PC-9 (cell line): ENCODE data around the gene IL3. TPM values are rescaled to one million over a fixed set of nuclear protein-coding genes. Genes with fewer than 3 reads are reported as not detected.

Source experiments
- BruUV-seq: library from RNA; stranded (reverse); fragments of 400-500 nt; replicated peaks from 2 replicates; lab custom pipeline; 2021; lab: Mats Ljungman, UMichigan
- CTCF ChIA-PET: fragments of 300-600 bp; sonication (Branson Sonifier 250); formaldehyde crosslinking; loops from one replicate; lab custom pipeline; 2022; ENCODE audit warnings: antibody characterized with exemption; lab: Charles Lee
- POLR2A ChIA-PET: fragments of 300-600 bp; sonication (Branson Sonifier 250); formaldehyde crosslinking; loops from one replicate; lab custom pipeline; 2022; ENCODE audit warnings: antibody characterized with exemption; ENCODE audit not compliant: unreplicated experiment; lab: Charles Lee
- DNase-seq, 2 experiments: peaks; one replicate each; pipeline versions ENCODE4 v3.0.0 to v3.0.0-alpha.2; 2015 to 2022; ENCODE audit warnings: mixed read lengths in 1 of 2
- H2AFZ ChIP-seq: fragments of 200-600 bp; sonication (generic); 2 replicates; pipeline ENCODE4 v1.8.1; 2017; ENCODE audit warnings: antibody characterized with exemption
- H3F3A ChIP-seq: fragments of 200-600 bp; sonication (generic); 2 replicates; pipeline ENCODE4 v1.8.1; 2017; ENCODE audit warnings: antibody characterized with exemption, mild to moderate bottlenecking, low read depth; ENCODE audit not compliant: insufficient read depth
- H3K27ac ChIP-seq: fragments of 200-600 bp; sonication (generic); 2 replicates; pipeline ENCODE4 v1.6.1; 2016; ENCODE audit warnings: mixed run types
- H3K27me3 ChIP-seq: fragments of 200-600 bp; sonication (generic); 2 replicates; pipeline ENCODE4 v1.6.1; 2016; ENCODE audit warnings: low read depth, mixed run types; ENCODE audit not compliant: insufficient read depth
- H3K36me3 ChIP-seq: fragments of 200-600 bp; sonication (generic); 2 replicates; pipeline ENCODE4 v1.6.1; 2016; ENCODE audit warnings: low read depth, mixed run types
- H3K4me1 ChIP-seq: fragments of 200-600 bp; sonication (generic); replicated peaks from 2 replicates; pipeline ENCODE4 v1.6.1; 2016; ENCODE audit warnings: mixed run types; ENCODE audit not compliant: insufficient read depth
- H3K4me2 ChIP-seq: fragments of 200-600 bp; sonication (generic); 2 replicates; pipeline ENCODE4 v1.6.1; 2017; ENCODE audit warnings: mixed run types
- H3K4me3 ChIP-seq: fragments of 200-600 bp; sonication (generic); 2 replicates; pipeline ENCODE4 v1.6.1; 2016; ENCODE audit warnings: mixed run types
- H3K79me2 ChIP-seq: fragments of 200-600 bp; sonication (generic); 2 replicates; pipeline ENCODE4 v1.6.1; 2017; ENCODE audit warnings: low read depth, mixed run types
- H3K9me2 ChIP-seq: fragments of 200-600 bp; sonication (generic); 2 replicates; pipeline ENCODE4 v1.8.1; 2017; ENCODE audit warnings: mild to moderate bottlenecking; ENCODE audit not compliant: insufficient read depth
- H3K9me3 ChIP-seq: fragments of 200-600 bp; sonication (generic); 2 replicates; pipeline ENCODE4 v1.8.1; 2016; ENCODE audit warnings: low read depth; ENCODE audit not compliant: insufficient read depth
- H4K20me1 ChIP-seq: fragments of 200-600 bp; sonication (generic); 2 replicates; pipeline ENCODE4 v1.8.1; 2017; ENCODE audit not compliant: insufficient read depth
- EZH2 ChIP-seq: fragments of 200-600 bp; sonication (generic); IDR thresholded peaks from 2 replicates; pipeline ENCODE4 v1.8.0; 2017; ENCODE audit warnings: antibody characterized with exemption, low read depth
- intact Hi-C: fragments of 100-400 bp; cut with micrococcal nuclease; formaldehyde crosslinking; loops from one replicate; pipeline ENCODE4 v1.10.0; 2022; ENCODE audit not compliant: unreplicated experiment
- total RNA-seq: library from RNA; stranded (reverse); gene quantifications from 2 replicates; pipeline ENCODE4 v1.2.3, GENCODE V29; 2021
- TF ChIP-seq, protein P1 (sequence below): fragments of 200-600 bp; sonication (generic); conservative IDR thresholded peaks from 2 replicates; pipeline ENCODE4 v1.6.1; 2017; ENCODE audit warnings: mixed run types, antibody characterized with exemption, mild to moderate bottlenecking, moderate library complexity

Gene IL3
- total RNA-seq, 1 experiment from 2014 or later, result not detected

DNA sequence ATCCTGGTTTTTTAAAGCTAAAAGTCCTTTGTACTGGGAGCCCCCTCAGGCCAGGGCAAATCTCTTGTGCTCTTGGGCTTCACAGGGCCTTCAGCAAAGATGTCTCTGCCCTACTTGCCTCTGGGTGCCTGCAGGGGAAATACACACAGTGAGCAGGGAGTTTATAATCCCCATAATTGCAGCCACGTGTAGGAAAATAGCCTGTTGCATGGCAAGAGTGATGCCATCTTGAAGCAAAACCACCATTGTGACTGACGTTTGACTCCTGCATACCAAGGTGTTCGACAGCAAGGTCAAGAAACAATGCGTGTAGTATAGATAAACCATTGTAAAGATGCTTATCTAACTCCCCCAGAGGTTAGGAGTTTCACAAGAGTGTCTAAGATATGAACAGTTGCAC, 11.4 kb upstream of the IL3 start:
- Histone ChIP-seq H3K4me3 (no peak overlapping the region), H2AFZ (no peak overlapping the region), H3K9me2 (no peaks in the 10 kb centered on the region), H3F3A (no peaks in the 10 kb centered on the region), H3K27me3 (peaks cover 25% of the 10 kb centered on the region; the same call in 1 of the 2 replicates), H4K20me1 (no peaks in the 10 kb centered on the region), H3K27ac (no peak overlapping the region), H3K4me1 (no peaks in the 10 kb centered on the region), H3K79me2 (no peaks in the 10 kb centered on the region), H3K4me2 (no peak overlapping the region), H3K36me3 (no peaks in the 10 kb centered on the region), H3K9me3 (no peaks in the 10 kb centered on the region)
- POLR2A ChIA-PET, result no interaction called here
- BruUV-seq, result no TSS peak
- TF ChIP-seq, protein P1, sequence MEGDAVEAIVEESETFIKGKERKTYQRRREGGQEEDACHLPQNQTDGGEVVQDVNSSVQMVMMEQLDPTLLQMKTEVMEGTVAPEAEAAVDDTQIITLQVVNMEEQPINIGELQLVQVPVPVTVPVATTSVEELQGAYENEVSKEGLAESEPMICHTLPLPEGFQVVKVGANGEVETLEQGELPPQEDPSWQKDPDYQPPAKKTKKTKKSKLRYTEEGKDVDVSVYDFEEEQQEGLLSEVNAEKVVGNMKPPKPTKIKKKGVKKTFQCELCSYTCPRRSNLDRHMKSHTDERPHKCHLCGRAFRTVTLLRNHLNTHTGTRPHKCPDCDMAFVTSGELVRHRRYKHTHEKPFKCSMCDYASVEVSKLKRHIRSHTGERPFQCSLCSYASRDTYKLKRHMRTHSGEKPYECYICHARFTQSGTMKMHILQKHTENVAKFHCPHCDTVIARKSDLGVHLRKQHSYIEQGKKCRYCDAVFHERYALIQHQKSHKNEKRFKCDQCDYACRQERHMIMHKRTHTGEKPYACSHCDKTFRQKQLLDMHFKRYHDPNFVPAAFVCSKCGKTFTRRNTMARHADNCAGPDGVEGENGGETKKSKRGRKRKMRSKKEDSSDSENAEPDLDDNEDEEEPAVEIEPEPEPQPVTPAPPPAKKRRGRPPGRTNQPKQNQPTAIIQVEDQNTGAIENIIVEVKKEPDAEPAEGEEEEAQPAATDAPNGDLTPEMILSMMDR, result no peak
- no peak for TF ChIP-seq EZH2
- intact Hi-C loops, result no loop called here
- CTCF ChIA-PET, result no interaction called here
- DNase-seq, result no peak

DNA sequence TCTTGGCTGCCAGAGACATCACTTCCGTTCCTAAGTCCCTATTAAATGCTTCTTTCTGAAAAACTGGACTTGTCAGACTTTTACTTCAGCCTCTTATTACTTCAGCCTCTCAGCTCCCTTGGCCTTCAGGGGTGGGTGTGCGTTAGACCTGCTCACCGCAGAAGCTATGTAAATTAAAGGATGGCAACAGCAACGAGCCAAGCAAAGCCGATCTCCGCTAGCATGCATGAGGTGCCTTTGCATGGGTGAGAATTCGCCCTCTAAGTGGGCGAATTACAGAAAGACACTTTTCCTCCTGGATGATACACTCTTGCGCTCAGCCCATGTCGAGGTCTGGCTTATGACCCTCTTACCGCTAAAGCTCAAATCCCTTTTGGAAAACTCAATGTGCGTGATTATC, 10.9 kb upstream of the IL3 start:
- TF ChIP-seq, protein P1, result no peak
- TF ChIP-seq EZH2, result no peak
- no peak overlapping the region for H2AFZ ChIP-seq
- no peaks in the 10 kb centered on the region for H3K36me3 ChIP-seq
- H3K9me2 ChIP-seq, result no peaks in the 10 kb centered on the region
- no peaks in the 10 kb centered on the region for H3K79me2 ChIP-seq
- H3K4me3 ChIP-seq, result no peak overlapping the region
- no peak for DNase-seq
- peaks cover 25% of the 10 kb centered on the region; the same call in 1 of the 2 replicates for H3K27me3 ChIP-seq
- no peaks in the 10 kb centered on the region for H4K20me1 ChIP-seq
- no peak overlapping the region for H3K4me2 ChIP-seq
- H3K9me3 ChIP-seq, result no peaks in the 10 kb centered on the region
- no TSS peak for BruUV-seq
- CTCF ChIA-PET, result no interaction called here
- no peak overlapping the region for H3K27ac ChIP-seq
- no peaks in the 10 kb centered on the region for H3F3A ChIP-seq
- POLR2A ChIA-PET, result no interaction called here
- intact Hi-C loops, result no loop called here
- no peaks in the 10 kb centered on the region for H3K4me1 ChIP-seq

DNA sequence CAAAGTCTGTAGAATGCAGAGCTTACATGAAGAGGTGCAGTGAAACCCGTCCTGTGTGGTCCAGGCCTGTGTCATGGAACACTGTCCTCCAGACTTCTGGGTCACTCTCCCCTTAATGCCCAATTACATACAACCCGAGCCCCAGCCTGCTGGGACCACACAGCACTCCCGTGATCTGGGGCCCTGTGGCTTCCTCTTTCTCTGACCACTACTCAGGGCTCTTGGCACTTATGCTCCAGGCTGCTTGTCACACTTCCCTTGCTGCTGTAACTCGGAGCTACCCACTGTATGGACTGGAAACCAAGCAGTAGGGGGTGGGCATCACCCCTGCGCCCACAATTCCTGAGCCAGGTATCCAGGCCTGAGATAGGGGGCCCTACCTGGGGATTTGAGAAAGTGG, 10.3 kb upstream of the IL3 start:
- CTCF ChIA-PET, result no interaction called here
- TF ChIP-seq EZH2, result no peak
- TF ChIP-seq, protein P1, result no peak
- DNase-seq, result no peak
- Histone ChIP-seq H3K27me3 (peaks cover 25% of the 10 kb centered on the region; the same call in 1 of the 2 replicates), H2AFZ (no peak overlapping the region), H3K9me2 (no peaks in the 10 kb centered on the region), H3K4me3 (no peak overlapping the region), H3K4me2 (no peak overlapping the region), H3K36me3 (no peaks in the 10 kb centered on the region), H3K4me1 (no peaks in the 10 kb centered on the region), H3K27ac (no peak overlapping the region), H3F3A (no peaks in the 10 kb centered on the region), H4K20me1 (no peaks in the 10 kb centered on the region), H3K79me2 (no peaks in the 10 kb centered on the region), H3K9me3 (no peaks in the 10 kb centered on the region)
- POLR2A ChIA-PET, result no interaction called here
- intact Hi-C loops, result no loop called here
- no TSS peak for BruUV-seq
